ENCODE results near the gene SLC2A11. TPM values are rescaled to one million over a fixed set of nuclear protein-coding genes. Genes with fewer than 3 reads are reported as not detected.
"Not testable (repeated sequence)": the region's sequence is repeated elsewhere in the genome, so short reads cannot be mapped to it uniquely, and the experiment has no call there.

SLC2A11 gene
- polyA plus RNA-seq, 4 donors: 3.6 to 17.8 (median 6.0) TPM

GRCh38 chr22:23862103-23862502, 4.4 kb downstream of the SLC2A11 start:
- no peak overlapping the region for H3K4me3 ChIP-seq (ENCODE audit: low read depth in 1 of 3, low read length in 3 of 3)
- no peaks in the 10 kb centered on the region for H3K27me3 ChIP-seq (ENCODE audit: control insufficient read depth in 3 of 3, insufficient read depth in 3 of 3, low read length in 3 of 3)
- H3K36me3 ChIP-seq (ENCODE audit: control insufficient read depth in 3 of 3, insufficient read depth in 2 of 3, low read depth in 1 of 3, low read length in 3 of 3): peaks cover 0 to 21% (median 0%) of the 10 kb centered on the region in 3 donors
- FAIRE-seq (no peak), DNase-seq (peak; percentile 41 to 72)
- 69 to 83% (median 80%) methylated on average over 3 of the region's 3 CpGs for WGBS, 3 donors
- H3K4me1 ChIP-seq (ENCODE audit: control insufficient read depth in 3 of 3, insufficient read depth in 2 of 3, low read depth in 1 of 3, low read length in 2 of 3): peaks cover 0 to 9% (median 2%) of the 10 kb centered on the region in 3 donors
- H3K9me3 ChIP-seq (ENCODE audit: control insufficient read depth in 2 of 2, insufficient read depth in 1 of 2, low read depth in 1 of 2, low read length in 1 of 2): no peaks in the 10 kb centered on the region
- H3K27ac ChIP-seq (ENCODE audit: low read depth in 1 of 3, low read length in 2 of 3): no peak overlapping the region

GRCh38 chr22:23864499-23865154, 7.0 kb downstream of the SLC2A11 start:
- FAIRE-seq; DNase-seq; H3K4me3 ChIP-seq (ENCODE audit: low read depth in 1 of 3, low read length in 3 of 3); H3K27me3 ChIP-seq (ENCODE audit: control insufficient read depth in 3 of 3, insufficient read depth in 3 of 3, low read length in 3 of 3); H3K27ac ChIP-seq (ENCODE audit: low read depth in 1 of 3, low read length in 2 of 3); H3K9me3 ChIP-seq (ENCODE audit: control insufficient read depth in 2 of 2, insufficient read depth in 1 of 2, low read depth in 1 of 2, low read length in 1 of 2); H3K4me1 ChIP-seq (ENCODE audit: control insufficient read depth in 3 of 3, insufficient read depth in 2 of 3, low read depth in 1 of 3, low read length in 2 of 3): not testable (repeated sequence)
- 70 to 86% (median 71%) methylated on average over 11 of the region's 11 CpGs for WGBS, 3 donors
- peaks cover 0 to 38% (median 0%) of the 10 kb centered on the region in 3 donors for H3K36me3 ChIP-seq (ENCODE audit: control insufficient read depth in 3 of 3, insufficient read depth in 2 of 3, low read depth in 1 of 3, low read length in 3 of 3)

GRCh38 chr22:23868580-23868979, 10.9 kb downstream of the SLC2A11 start:
- Histone ChIP-seq H3K4me3 (ENCODE audit: low read depth in 1 of 3, low read length in 3 of 3) (no peak overlapping the region), H3K9me3 (ENCODE audit: control insufficient read depth in 2 of 2, insufficient read depth in 1 of 2, low read depth in 1 of 2, low read length in 1 of 2) (peaks cover 0 to 5% of the 10 kb centered on the region in 2 donors), H3K36me3 (ENCODE audit: control insufficient read depth in 3 of 3, insufficient read depth in 2 of 3, low read depth in 1 of 3, low read length in 3 of 3) (peaks cover 0 to 31% (median 0%) of the 10 kb centered on the region in 3 donors), H3K4me1 (ENCODE audit: control insufficient read depth in 3 of 3, insufficient read depth in 2 of 3, low read depth in 1 of 3, low read length in 2 of 3) (no peaks in the 10 kb centered on the region), H3K27me3 (ENCODE audit: control insufficient read depth in 3 of 3, insufficient read depth in 3 of 3, low read length in 3 of 3) (no peaks in the 10 kb centered on the region), H3K27ac (ENCODE audit: low read depth in 1 of 3, low read length in 2 of 3) (no peak overlapping the region)
- no peak for DNase-seq
- no peak for FAIRE-seq
- 92 to 95% (median 93%) methylated on average over 4 of the region's 4 CpGs for whole genome bisulfite sequencing, 3 donors

GRCh38 chr22:23874871-23875270, 17.2 kb downstream of the SLC2A11 start:
- no peak overlapping the region for H3K27ac ChIP-seq (ENCODE audit: low read depth in 1 of 3, low read length in 2 of 3)
- no peaks in the 10 kb centered on the region for H3K27me3 ChIP-seq (ENCODE audit: control insufficient read depth in 3 of 3, insufficient read depth in 3 of 3, low read length in 3 of 3)
- no peak overlapping the region for H3K4me3 ChIP-seq (ENCODE audit: low read depth in 1 of 3, low read length in 3 of 3)
- no peaks in the 10 kb centered on the region for H3K9me3 ChIP-seq (ENCODE audit: control insufficient read depth in 2 of 2, insufficient read depth in 1 of 2, low read depth in 1 of 2, low read length in 1 of 2)
- H3K4me1 ChIP-seq (ENCODE audit: control insufficient read depth in 3 of 3, insufficient read depth in 2 of 3, low read depth in 1 of 3, low read length in 2 of 3): no peaks in the 10 kb centered on the region
- WGBS, 3 donors: 88 to 96% (median 96%) methylated on average over 4 of the region's 4 CpGs
- no peak for FAIRE-seq
- H3K36me3 ChIP-seq (ENCODE audit: control insufficient read depth in 3 of 3, insufficient read depth in 2 of 3, low read depth in 1 of 3, low read length in 3 of 3): peaks cover 0 to 37% (median 0%) of the 10 kb centered on the region in 3 donors
- no peak for DNase-seq

GRCh38 chr22:23875801-23876200, 18.1 kb downstream of the SLC2A11 start:
- DNase-seq (no peak), FAIRE-seq (no peak)
- Histone ChIP-seq H3K36me3 (ENCODE audit: control insufficient read depth in 3 of 3, insufficient read depth in 2 of 3, low read depth in 1 of 3, low read length in 3 of 3) (peaks cover 0 to 37% (median 0%) of the 10 kb centered on the region in 3 donors), H3K9me3 (ENCODE audit: control insufficient read depth in 2 of 2, insufficient read depth in 1 of 2, low read depth in 1 of 2, low read length in 1 of 2) (no peaks in the 10 kb centered on the region), H3K4me1 (ENCODE audit: control insufficient read depth in 3 of 3, insufficient read depth in 2 of 3, low read depth in 1 of 3, low read length in 2 of 3) (no peaks in the 10 kb centered on the region), H3K4me3 (ENCODE audit: low read depth in 1 of 3, low read length in 3 of 3) (no peak overlapping the region), H3K27me3 (ENCODE audit: control insufficient read depth in 3 of 3, insufficient read depth in 3 of 3, low read length in 3 of 3) (no peaks in the 10 kb centered on the region), H3K27ac (ENCODE audit: low read depth in 1 of 3, low read length in 2 of 3) (no peak overlapping the region)
- WGBS, 3 donors: 88 to 95% (median 91%) methylated on average over 2 of the region's 2 CpGs

GRCh38 chr22:23877566-23877965, 19.9 kb downstream of the SLC2A11 start:
- H3K27ac ChIP-seq (ENCODE audit: low read depth in 1 of 3, low read length in 2 of 3): no peak overlapping the region
- no peak for DNase-seq
- WGBS, 3 donors: 97 to 98% (median 97%) methylated on average over 8 of the region's 8 CpGs
- H3K36me3 ChIP-seq (ENCODE audit: control insufficient read depth in 3 of 3, insufficient read depth in 2 of 3, low read depth in 1 of 3, low read length in 3 of 3): peaks cover 0 to 40% (median 0%) of the 10 kb centered on the region in 3 donors
- H3K9me3 ChIP-seq (ENCODE audit: control insufficient read depth in 2 of 2, insufficient read depth in 1 of 2, low read depth in 1 of 2, low read length in 1 of 2): no peaks in the 10 kb centered on the region
- H3K4me1 ChIP-seq (ENCODE audit: control insufficient read depth in 3 of 3, insufficient read depth in 2 of 3, low read depth in 1 of 3, low read length in 2 of 3): no peaks in the 10 kb centered on the region
- FAIRE-seq: no peak
- H3K27me3 ChIP-seq (ENCODE audit: control insufficient read depth in 3 of 3, insufficient read depth in 3 of 3, low read length in 3 of 3): no peaks in the 10 kb centered on the region
- H3K4me3 ChIP-seq (ENCODE audit: low read depth in 1 of 3, low read length in 3 of 3): no peak overlapping the region

- Histone ChIP-seq H3K27me3 (ENCODE audit: control insufficient read depth in 3 of 3, insufficient read depth in 3 of 3, low read length in 3 of 3) (no peaks in the 10 kb centered on the region), H3K27ac (ENCODE audit: low read depth in 1 of 3, low read length in 2 of 3) (no peak overlapping the region), H3K36me3 (ENCODE audit: control insufficient read depth in 3 of 3, insufficient read depth in 2 of 3, low read depth in 1 of 3, low read length in 3 of 3) (peaks cover 0 to 40% (median 0%) of the 10 kb centered on the region in 3 donors), H3K9me3 (ENCODE audit: control insufficient read depth in 2 of 2, insufficient read depth in 1 of 2, low read depth in 1 of 2, low read length in 1 of 2) (no peaks in the 10 kb centered on the region), H3K4me3 (ENCODE audit: low read depth in 1 of 3, low read length in 3 of 3) (no peak overlapping the region), H3K4me1 (ENCODE audit: control insufficient read depth in 3 of 3, insufficient read depth in 2 of 3, low read depth in 1 of 3, low read length in 2 of 3) (no peaks in the 10 kb centered on the region)
- DNase-seq (no peak), FAIRE-seq (no peak)
- 88 to 91% (median 89%) methylated on average over 7 of the region's 7 CpGs for WGBS, 3 donors
Observed at GRCh38 chr22:23878219-23878618, 20.5 kb downstream of the SLC2A11 start.

GRCh38 chr22:23882370-23882769, 24.7 kb downstream of the SLC2A11 start:
- Histone ChIP-seq H3K36me3 (ENCODE audit: control insufficient read depth in 3 of 3, insufficient read depth in 2 of 3, low read depth in 1 of 3, low read length in 3 of 3) (peaks cover 0 to 33% (median 0%) of the 10 kb centered on the region in 3 donors), H3K9me3 (ENCODE audit: control insufficient read depth in 2 of 2, insufficient read depth in 1 of 2, low read depth in 1 of 2, low read length in 1 of 2) (no peaks in the 10 kb centered on the region), H3K4me3 (ENCODE audit: low read depth in 1 of 3, low read length in 3 of 3) (no peak overlapping the region), H3K27me3 (ENCODE audit: control insufficient read depth in 3 of 3, insufficient read depth in 3 of 3, low read length in 3 of 3) (no peaks in the 10 kb centered on the region), H3K4me1 (ENCODE audit: control insufficient read depth in 3 of 3, insufficient read depth in 2 of 3, low read depth in 1 of 3, low read length in 2 of 3) (no peaks in the 10 kb centered on the region), H3K27ac (ENCODE audit: low read depth in 1 of 3, low read length in 2 of 3) (no peak overlapping the region)
- 91 to 94% (median 92%) methylated on average over 15 to 20 of the region's 20 CpGs for WGBS, 3 donors
- DNase-seq (no peak), FAIRE-seq (no peak)

- H3K4me3 ChIP-seq (ENCODE audit: low read depth in 1 of 3, low read length in 3 of 3): no peak overlapping the region
- no peaks in the 10 kb centered on the region for H3K4me1 ChIP-seq (ENCODE audit: control insufficient read depth in 3 of 3, insufficient read depth in 2 of 3, low read depth in 1 of 3, low read length in 2 of 3)
- FAIRE-seq: no peak
- 92 to 99% (median 97%) methylated on average over 9 of the region's 9 CpGs for WGBS, 3 donors
- DNase-seq: no peak
- peaks cover 0 to 27% (median 0%) of the 10 kb centered on the region in 3 donors for H3K36me3 ChIP-seq (ENCODE audit: control insufficient read depth in 3 of 3, insufficient read depth in 2 of 3, low read depth in 1 of 3, low read length in 3 of 3)
- no peak overlapping the region for H3K27ac ChIP-seq (ENCODE audit: low read depth in 1 of 3, low read length in 2 of 3)
- H3K9me3 ChIP-seq (ENCODE audit: control insufficient read depth in 2 of 2, insufficient read depth in 1 of 2, low read depth in 1 of 2, low read length in 1 of 2): no peaks in the 10 kb centered on the region
- no peaks in the 10 kb centered on the region for H3K27me3 ChIP-seq (ENCODE audit: control insufficient read depth in 3 of 3, insufficient read depth in 3 of 3, low read length in 3 of 3)
Observed at GRCh38 chr22:23883658-23884057, 26.0 kb downstream of the SLC2A11 start.

Measured in small intestine (tissue), 7 donors.